ENCODE results near the gene ABCA7.

The ABCA7 gene

DNA sequence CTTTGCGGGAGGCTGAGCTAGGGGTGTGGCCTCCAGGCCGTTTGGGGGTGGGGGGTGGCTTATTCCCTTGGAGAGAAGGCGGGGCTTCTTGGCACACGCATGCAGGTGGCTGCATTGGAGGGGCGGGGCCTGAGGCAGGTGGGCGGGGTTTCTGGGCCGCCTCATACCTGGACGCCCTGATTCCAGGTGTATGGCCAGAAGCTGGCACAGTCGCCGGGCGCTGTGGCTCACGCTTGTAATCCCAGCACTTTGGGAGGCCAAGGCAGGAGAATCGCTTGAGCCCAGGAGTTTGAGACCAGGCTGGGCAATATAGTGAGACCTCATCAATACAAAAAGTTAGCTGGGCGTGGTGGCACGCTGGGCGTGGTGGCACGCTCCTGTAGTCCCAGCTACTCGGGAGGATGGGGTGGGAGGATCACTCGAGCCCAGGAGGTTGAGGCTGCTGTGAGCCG, 7.8 kb downstream of the ABCA7 start:
- Mint-ChIP-seq H3K9me3 (no peaks in the 10 kb centered on the region), H3K27me3 (no peaks in the 10 kb centered on the region), H3K4me1 (ENCODE audit: low read depth) (peaks cover 8% of the 10 kb centered on the region), H3K4me3 (no peak overlapping the region), H3K36me3 (ENCODE audit: low read depth) (peaks cover 83% of the 10 kb centered on the region), H3K27ac (no peak overlapping the region)
- intact Hi-C loops (cut with micrococcal nuclease), result no loop called here

DNA sequence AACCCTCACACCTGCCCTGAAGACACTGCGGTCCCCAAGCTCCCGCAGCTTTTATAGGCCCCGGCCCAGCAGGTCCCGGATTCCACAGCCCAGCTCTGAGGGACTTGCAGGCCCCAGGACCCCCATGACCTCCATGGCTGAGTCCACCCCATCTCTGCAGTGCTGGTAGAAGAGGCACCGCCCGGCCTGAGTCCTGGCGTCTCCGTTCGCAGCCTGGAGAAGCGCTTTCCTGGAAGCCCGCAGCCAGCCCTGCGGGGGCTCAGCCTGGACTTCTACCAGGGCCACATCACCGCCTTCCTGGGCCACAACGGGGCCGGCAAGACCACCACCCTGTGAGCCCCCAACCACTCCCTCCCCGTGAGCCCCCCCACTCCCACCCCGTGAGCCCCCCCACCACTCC, 9.2 kb downstream of the ABCA7 start:
- Mint-ChIP-seq H3K36me3 (ENCODE audit: low read depth) (peaks cover 83% of the 10 kb centered on the region), H3K27ac (peak overlapping the region; percentile 27), H3K4me1 (ENCODE audit: low read depth) (peaks cover 8% of the 10 kb centered on the region), H3K27me3 (no peaks in the 10 kb centered on the region), H3K9me3 (no peaks in the 10 kb centered on the region), H3K4me3 (no peak overlapping the region)
- intact Hi-C loops (cut with micrococcal nuclease), result no loop called here

DNA sequence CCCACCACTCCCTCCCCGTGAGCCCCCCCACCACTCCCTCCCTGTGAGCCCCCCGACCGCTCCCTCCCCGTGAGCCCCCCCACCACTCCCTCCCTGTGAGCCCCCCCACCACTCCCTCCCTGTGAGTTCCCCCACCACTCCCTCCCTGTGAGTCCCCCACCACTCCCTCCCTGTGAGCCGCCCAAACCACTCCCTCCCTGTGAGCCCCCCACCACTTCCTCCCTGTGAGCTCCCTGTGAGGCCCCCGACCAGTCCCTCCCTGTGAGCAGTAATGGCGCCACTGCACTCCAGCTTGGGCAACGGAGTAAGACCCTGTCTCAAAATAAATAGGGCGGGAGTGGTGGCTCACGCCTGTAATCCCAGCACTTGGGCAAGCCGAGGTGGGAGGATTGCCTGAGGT, 9.9 kb downstream of the ABCA7 start:
- H3K9me3 Mint-ChIP-seq, result no peaks in the 10 kb centered on the region
- no peak overlapping the region for H3K4me3 Mint-ChIP-seq
- intact Hi-C loops (cut with micrococcal nuclease), result no loop called here
- peaks cover 83% of the 10 kb centered on the region for H3K36me3 Mint-ChIP-seq (ENCODE audit: low read depth)
- H3K27me3 Mint-ChIP-seq, result no peaks in the 10 kb centered on the region
- no peak overlapping the region for H3K27ac Mint-ChIP-seq
- H3K4me1 Mint-ChIP-seq (ENCODE audit: low read depth), result peaks cover 8% of the 10 kb centered on the region

DNA sequence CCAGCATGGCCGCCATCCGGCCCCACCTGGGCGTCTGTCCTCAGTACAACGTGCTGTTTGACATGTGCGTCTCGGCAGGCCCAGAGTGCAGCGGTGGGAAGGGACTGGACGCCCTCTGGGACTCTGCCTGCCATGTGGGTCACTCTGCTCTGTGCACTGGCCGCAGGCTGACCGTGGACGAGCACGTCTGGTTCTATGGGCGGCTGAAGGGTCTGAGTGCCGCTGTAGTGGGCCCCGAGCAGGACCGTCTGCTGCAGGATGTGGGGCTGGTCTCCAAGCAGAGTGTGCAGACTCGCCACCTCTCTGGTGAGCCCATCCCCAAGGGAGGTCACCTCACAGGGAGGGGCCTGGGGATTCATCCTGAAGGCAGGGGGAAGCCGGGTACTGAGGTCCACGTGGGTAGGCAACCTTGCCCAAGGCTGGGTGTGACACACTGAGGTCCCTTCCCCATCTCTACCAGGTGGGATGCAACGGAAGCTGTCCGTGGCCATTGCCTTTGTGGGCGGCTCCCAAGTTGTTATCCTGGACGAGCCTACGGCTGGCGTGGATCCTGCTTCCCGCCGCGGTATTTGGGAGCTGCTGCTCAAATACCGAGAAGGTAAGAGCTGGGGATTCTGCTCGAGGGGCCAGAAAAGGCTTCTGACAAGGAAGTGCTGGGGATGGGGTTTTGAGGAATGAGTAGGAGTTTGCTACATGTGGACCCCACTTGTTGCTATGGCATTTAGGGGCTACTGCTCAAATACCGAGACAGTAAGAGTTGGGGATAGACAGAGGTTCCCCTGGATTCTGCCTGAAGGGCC, 11.3 kb downstream of the ABCA7 start:
- peaks cover 81% of the 10 kb centered on the region for H3K36me3 Mint-ChIP-seq (ENCODE audit: low read depth)
- no peak overlapping the region for H3K4me3 Mint-ChIP-seq
- no peak overlapping the region for H3K27ac Mint-ChIP-seq
- H3K27me3 Mint-ChIP-seq, result no peaks in the 10 kb centered on the region
- intact Hi-C loops (cut with micrococcal nuclease), result no loop called here
- peaks cover 8% of the 10 kb centered on the region for H3K4me1 Mint-ChIP-seq (ENCODE audit: low read depth)
- no peaks in the 10 kb centered on the region for H3K9me3 Mint-ChIP-seq

DNA sequence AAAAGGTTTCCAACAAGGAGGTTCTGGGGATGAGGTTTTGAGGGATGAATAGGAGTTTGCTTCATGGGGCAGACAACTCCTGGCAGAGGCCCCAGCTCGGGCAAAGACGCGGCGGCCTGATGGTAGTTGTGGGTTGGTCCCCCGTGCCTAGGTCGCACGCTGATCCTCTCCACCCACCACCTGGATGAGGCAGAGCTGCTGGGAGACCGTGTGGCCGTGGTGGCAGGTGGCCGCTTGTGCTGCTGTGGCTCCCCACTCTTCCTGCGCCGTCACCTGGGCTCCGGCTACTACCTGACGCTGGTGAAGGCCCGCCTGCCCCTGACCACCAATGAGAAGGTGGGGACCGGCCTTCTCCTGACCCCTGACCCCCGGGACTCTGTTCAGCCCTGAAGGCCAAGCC, 11.9 kb downstream of the ABCA7 start:
- Mint-ChIP-seq H3K27me3 (no peaks in the 10 kb centered on the region), H3K27ac (no peak overlapping the region), H3K9me3 (no peaks in the 10 kb centered on the region), H3K36me3 (ENCODE audit: low read depth) (peaks cover 81% of the 10 kb centered on the region), H3K4me3 (no peak overlapping the region), H3K4me1 (ENCODE audit: low read depth) (peaks cover 8% of the 10 kb centered on the region)
- intact Hi-C loops (cut with micrococcal nuclease), result no loop called here

DNA sequence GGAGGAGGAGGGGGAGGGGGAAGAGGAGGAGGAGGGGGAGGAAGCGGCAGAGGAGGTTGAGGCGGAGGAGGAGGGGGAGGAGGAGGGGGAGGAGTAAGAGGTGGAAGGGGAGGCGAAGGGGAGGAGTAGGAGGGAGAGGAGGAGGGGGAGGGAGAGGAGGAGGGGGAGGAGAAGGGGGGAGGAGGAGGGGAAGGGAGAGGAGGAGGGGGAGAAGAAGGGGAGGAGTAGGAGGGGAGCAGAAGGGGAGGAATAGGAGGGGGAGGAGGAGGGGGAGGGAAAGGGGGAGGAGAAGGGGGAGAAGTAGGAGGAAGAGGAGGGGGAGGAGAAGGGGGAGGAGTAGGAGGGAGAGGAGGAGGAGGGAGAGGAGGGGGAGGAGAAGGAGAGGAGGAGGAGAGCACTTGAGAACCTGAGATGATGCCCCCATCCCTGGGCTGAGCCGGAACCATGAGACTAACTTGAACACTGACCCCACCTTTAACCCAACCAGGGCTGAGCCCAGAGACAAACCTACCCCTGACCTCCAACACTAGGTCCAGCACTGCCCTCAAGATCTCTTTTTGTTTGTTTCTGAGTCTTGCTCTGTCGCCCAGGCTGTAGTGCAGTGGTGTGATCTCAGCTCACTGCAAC, 12.6 kb downstream of the ABCA7 start:
- Mint-ChIP-seq H3K27me3 (no peaks in the 10 kb centered on the region), H3K4me1 (ENCODE audit: low read depth) (peaks cover 11% of the 10 kb centered on the region), H3K4me3 (no peak overlapping the region), H3K27ac (no peak overlapping the region), H3K9me3 (peaks cover under 1% of the 10 kb centered on the region), H3K36me3 (ENCODE audit: low read depth) (peaks cover 81% of the 10 kb centered on the region)
- intact Hi-C loops (cut with micrococcal nuclease), result no loop called here

DNA sequence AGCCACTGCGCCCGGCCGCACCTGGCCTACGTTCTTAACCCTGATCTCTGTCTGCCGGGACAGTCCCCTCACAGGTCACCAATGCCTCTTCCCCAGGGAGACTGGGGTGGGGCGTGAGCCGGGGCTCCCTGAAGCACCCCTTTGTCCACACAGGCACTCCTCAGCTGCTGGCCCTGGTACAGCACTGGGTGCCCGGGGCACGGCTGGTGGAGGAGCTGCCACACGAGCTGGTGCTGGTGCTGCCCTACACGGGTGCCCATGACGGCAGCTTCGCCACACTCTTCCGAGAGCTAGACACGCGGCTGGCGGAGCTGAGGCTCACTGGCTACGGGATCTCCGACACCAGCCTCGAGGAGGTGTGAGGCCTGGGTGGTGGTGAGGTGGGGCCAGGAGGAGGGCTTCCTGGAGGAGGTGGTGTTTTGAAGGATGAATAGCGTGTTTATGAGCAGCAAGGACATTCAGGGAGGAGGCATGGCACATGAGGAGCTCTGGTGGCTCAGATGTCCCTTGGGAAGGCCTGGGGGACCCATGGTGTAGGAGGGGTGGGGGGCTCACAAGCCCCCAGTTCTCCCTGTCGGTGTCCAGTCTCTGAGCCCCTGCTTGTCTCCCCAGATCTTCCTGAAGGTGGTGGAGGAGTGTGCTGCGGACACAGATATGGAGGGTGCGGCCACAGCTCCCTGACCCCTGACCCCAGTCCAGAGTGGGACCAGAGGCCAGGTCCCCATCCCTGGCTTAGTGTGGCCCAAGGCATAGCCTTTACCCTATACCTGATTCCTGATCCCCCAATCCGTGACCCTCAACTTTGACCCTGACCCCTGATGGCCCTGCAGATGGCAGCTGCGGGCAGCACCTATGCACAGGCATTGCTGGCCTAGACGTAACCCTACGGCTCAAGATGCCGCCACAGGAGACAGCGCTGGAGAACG, 13.5 kb downstream of the ABCA7 start:
- Mint-ChIP-seq H3K4me3 (no peak overlapping the region), H3K27me3 (no peaks in the 10 kb centered on the region), H3K36me3 (ENCODE audit: low read depth) (peaks cover 87% of the 10 kb centered on the region), H3K4me1 (ENCODE audit: low read depth) (peaks cover 13% of the 10 kb centered on the region), H3K9me3 (peaks cover 7% of the 10 kb centered on the region), H3K27ac (no peak overlapping the region)
- intact Hi-C loops (cut with micrococcal nuclease), result no loop called here

DNA sequence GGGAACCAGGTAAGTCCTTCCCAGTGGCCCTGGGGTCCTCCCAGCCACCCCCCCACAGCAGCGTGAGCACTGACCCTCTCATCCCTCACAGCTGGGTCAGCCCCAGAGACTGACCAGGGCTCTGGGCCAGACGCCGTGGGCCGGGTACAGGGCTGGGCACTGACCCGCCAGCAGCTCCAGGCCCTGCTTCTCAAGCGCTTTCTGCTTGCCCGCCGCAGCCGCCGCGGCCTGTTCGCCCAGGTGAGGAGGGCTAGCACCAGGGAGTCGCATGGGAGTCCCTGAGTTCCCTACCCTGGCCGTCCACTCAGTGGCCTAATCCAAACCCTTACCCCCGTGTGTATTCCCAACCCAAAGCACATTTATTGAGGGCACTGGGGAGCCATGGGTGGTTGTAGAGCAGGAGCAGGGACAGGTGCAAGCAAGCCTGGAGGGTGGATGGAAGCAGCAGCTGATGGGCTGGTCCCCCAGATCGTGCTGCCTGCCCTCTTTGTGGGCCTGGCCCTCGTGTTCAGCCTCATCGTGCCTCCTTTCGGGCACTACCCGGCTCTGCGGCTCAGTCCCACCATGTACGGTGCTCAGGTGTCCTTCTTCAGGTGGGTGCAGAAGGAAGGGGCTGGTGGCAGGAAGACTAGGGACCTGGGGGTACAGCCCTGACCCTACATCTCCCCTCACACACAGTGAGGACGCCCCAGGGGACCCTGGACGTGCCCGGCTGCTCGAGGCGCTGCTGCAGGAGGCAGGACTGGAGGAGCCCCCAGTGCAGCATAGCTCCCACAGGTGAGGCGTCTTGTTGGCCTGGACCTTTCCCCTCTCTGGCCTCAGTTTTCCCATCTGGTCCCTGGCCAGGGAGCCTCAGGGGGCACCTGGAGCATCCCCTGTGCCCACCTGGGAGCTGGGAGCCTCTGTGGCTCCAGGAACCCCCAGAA, 14.5 kb downstream of the ABCA7 start:
- Mint-ChIP-seq H3K36me3 (ENCODE audit: low read depth) (peaks cover 85% of the 10 kb centered on the region), H3K4me3 (no peak overlapping the region)
- intact Hi-C loops (cut with micrococcal nuclease), result no loop called here

DNA sequence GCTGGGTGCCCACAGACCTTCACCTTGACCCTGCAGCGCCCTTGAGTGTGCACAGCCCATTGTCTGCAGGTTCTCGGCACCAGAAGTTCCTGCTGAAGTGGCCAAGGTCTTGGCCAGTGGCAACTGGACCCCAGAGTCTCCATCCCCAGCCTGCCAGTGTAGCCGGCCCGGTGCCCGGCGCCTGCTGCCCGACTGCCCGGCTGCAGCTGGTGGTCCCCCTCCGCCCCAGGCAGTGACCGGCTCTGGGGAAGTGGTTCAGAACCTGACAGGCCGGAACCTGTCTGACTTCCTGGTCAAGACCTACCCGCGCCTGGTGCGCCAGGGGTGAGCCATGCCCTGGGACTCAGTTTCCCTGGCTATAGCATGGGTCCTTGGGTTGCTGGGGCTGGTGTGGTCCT, 15.1 kb downstream of the ABCA7 start:
- Mint-ChIP-seq H3K9me3 (peaks cover 7% of the 10 kb centered on the region), H3K27ac (no peak overlapping the region), H3K27me3 (no peaks in the 10 kb centered on the region), H3K36me3 (ENCODE audit: low read depth) (peaks cover 85% of the 10 kb centered on the region), H3K4me3 (no peak overlapping the region), H3K4me1 (ENCODE audit: low read depth) (peaks cover 13% of the 10 kb centered on the region)
- intact Hi-C loops (cut with micrococcal nuclease), result no loop called here

More for the DNA sequence above, 14.5 kb downstream of the ABCA7 start:
- peaks cover 7% of the 10 kb centered on the region for H3K9me3 Mint-ChIP-seq
- H3K4me1 Mint-ChIP-seq (ENCODE audit: low read depth), result peaks cover 13% of the 10 kb centered on the region
- no peaks in the 10 kb centered on the region for H3K27me3 Mint-ChIP-seq
- H3K27ac Mint-ChIP-seq, result no peak overlapping the region

DNA sequence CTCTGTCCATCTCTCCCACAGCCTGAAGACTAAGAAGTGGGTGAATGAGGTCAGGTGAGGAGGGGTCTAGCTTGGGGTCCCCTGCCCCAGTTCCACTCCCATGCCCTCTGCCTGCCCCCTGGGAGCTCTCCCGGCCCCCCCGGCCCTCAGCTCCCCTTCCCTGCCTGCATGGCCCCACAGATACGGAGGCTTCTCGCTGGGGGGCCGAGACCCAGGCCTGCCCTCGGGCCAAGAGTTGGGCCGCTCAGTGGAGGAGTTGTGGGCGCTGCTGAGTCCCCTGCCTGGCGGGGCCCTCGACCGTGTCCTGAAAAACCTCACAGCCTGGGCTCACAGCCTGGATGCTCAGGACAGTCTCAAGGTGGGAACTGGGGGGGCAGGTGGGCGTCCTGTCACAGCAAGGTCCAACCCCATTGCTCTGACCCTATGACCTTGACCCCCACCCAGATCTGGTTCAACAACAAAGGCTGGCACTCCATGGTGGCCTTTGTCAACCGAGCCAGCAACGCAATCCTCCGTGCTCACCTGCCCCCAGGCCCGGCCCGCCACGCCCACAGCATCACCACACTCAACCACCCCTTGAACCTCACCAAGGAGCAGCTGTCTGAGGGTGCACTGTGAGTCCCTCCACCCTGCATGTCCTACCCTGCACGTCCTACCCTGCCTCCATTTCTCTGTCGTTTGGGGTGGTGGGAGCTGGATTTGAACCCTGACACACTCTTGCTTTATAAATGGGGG, 16.1 kb downstream of the ABCA7 start:
- peaks cover 78% of the 10 kb centered on the region for H3K36me3 Mint-ChIP-seq (ENCODE audit: low read depth)
- H3K4me3 Mint-ChIP-seq, result no peak overlapping the region
- no peaks in the 10 kb centered on the region for H3K27me3 Mint-ChIP-seq
- H3K9me3 Mint-ChIP-seq, result peaks cover 7% of the 10 kb centered on the region
- intact Hi-C loops (cut with micrococcal nuclease), result no loop called here
- H3K4me1 Mint-ChIP-seq (ENCODE audit: low read depth), result peaks cover 13% of the 10 kb centered on the region
- H3K27ac Mint-ChIP-seq, result no peak overlapping the region

DNA sequence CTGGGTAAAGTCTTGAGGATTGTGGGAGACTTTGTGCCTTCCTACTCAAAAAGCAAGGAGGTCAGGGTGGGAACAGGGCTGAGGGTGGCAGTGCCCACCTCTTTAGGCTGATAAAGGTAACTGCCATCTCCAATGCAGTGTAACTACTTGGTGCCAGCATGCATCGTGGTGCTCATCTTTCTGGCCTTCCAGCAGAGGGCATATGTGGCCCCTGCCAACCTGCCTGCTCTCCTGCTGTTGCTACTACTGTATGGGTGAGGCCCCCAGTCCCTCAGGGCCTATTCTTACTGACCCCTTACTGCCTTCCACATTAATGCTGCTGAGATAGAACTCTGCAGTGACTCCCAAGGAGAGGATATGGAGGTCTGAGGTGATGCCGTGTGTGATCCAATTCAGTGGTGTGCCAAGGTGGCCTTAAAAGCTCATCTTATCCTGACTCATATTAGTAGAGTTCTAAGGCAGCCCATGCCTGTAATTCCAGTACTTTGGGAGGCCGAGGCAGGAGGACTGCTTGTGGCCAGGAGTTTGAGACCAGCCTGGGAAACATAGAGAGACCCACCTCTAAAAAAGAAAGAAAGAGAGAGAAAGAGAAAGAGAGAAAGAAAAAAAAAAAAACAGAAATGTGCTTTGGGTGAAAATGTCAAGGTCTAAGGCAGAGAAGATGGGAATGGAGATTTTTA, 17.4 kb downstream of the ABCA7 start:
- peaks cover 5% of the 10 kb centered on the region for H3K4me1 Mint-ChIP-seq (ENCODE audit: low read depth)
- no peak overlapping the region for H3K4me3 Mint-ChIP-seq
- H3K36me3 Mint-ChIP-seq (ENCODE audit: low read depth), result peaks cover 80% of the 10 kb centered on the region
- peaks cover 7% of the 10 kb centered on the region for H3K9me3 Mint-ChIP-seq
- no peaks in the 10 kb centered on the region for H3K27me3 Mint-ChIP-seq
- no peak overlapping the region for H3K27ac Mint-ChIP-seq
- intact Hi-C loops (cut with micrococcal nuclease), result no loop called here

DNA sequence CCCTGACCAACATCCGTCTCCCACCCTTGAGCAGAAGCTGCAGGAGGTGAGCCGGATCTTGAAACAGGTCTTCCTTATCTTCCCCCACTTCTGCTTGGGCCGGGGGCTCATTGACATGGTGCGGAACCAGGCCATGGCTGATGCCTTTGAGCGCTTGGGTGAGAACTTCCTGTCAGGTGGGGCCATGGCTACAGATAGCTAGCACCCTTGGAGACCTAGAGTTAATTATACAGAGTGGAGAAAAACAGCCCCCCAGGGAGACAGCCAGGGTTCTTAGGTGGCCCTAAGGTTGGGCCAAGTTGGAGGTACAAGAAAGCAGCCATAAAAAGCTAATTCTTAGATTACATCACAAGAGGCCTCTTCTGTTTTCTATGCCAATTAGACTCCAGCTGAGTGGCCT, 18.2 kb downstream of the ABCA7 start:
- Mint-ChIP-seq H3K9me3 (peaks cover 7% of the 10 kb centered on the region), H3K4me1 (ENCODE audit: low read depth) (peaks cover 6% of the 10 kb centered on the region), H3K27me3 (no peaks in the 10 kb centered on the region), H3K4me3 (no peak overlapping the region), H3K27ac (no peak overlapping the region), H3K36me3 (ENCODE audit: low read depth) (peaks cover 76% of the 10 kb centered on the region)
- intact Hi-C loops (cut with micrococcal nuclease), result no loop called here
